ENCODE results near the gene MUC5B.
"Not testable (repeated sequence)": the region's sequence is repeated elsewhere in the genome, so short reads cannot be mapped to it uniquely, and the experiment has no call there.

MUC5B gene

GRCh38 chr11:1231396-1232020 is 8.6 kb downstream of the MUC5B start:
- FAIRE-seq (no peak), DNase-seq (ENCODE audit: low spot score) (no peak)

GRCh38 chr11:1232021-1232882 is 9.4 kb downstream of the MUC5B start:
- no peak for DNase-seq (ENCODE audit: low spot score)
- FAIRE-seq, result no peak

- FAIRE-seq (no peak), DNase-seq (ENCODE audit: low spot score) (no peak)
Measured at GRCh38 chr11:1232883-1233321, 10.0 kb downstream of the MUC5B start.

DNA sequence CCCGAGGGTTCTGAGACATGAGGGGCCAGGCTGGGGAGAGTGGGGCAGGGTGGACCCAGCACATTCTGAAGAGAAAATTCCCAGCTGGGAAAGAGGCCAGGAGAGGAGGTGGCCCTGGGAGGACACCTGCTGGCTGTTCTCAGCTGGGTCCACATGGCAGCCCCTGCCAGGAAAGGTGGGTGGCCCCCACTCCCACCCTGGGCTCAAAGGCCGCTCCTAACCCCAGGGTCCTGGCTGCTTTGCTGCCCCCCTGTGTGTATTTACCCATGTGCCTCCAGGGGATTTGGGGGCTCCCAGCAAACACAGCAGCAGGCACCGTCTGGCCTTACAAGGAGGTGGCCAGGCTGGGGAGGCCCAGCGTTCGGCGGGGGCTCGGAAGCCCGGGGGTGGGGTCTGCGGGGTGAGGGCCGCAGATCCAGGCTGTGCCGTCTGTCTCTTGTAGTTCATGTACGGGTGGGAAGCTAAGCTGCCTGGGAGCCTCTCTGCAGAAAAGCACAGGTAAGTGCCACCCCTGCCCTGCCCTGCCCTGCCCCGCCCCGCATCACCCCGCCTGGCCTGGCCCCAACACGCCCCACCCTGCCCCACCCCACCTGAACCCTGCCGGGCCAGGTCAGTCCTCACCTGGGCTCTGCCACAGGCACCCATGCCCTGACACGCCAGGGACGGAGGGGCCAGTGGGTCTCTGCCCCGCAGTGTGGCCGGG is 10.6 kb downstream of the MUC5B start:
- DNase-seq (ENCODE audit: low spot score) (no peak), FAIRE-seq (no peak)

DNA sequence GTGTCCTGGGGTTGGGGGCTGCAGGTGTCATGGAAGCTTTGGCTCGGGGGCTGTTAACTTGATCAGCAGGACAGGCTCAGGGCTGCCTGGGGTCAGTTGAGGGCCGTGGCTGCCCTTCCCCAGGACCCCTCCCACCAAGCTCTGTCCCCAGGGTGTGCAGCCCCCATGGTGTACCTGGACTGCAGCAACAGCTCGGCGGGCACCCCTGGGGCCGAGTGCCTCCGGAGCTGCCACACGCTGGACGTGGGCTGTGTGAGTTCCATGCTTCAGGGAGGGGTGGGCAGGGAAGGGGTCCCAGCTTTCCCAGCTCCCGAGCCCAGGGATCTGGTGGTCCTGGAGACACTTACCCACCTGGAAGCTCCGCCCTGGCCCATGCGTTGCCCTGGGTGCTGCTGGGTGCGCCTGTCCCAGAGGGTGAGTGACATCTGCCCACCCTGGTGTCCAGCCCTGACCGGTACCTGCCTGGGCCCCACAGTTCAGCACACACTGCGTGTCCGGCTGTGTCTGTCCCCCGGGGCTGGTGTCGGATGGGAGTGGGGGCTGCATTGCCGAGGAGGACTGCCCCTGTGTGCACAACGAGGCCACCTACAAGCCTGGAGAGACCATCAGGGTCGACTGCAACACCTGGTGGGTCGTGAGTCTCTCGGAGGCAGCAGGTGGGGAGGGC is 11.3 kb downstream of the MUC5B start:
- DNase-seq (ENCODE audit: low spot score) (no peak), FAIRE-seq (no peak)

DNA sequence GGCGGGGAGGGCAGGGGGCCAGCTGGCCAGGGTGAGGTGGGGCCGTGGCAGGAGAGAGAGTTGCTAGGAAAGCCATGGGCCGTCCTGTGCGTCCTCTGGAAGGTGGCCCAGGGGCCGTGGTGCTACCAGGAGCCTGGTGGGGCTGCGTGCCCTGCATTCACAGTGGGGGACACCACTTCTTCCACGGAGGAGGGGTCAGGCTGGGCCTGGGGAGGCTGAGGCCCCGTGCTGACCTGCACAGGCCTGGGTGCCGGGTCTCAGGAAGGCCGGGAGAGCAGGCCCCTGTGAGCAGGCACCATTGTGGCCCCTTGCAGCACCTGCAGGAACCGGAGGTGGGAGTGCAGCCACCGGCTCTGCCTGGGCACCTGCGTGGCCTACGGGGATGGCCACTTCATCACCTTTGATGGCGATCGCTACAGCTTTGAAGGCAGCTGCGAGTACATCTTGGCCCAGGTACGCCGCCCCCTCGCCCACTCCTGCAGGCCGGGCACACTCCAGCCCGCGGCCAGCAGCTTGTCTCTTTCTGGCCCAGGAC is 12.0 kb downstream of the MUC5B start:
- FAIRE-seq, result no peak
- no peak for DNase-seq (ENCODE audit: low spot score)

- FAIRE-seq (no peak), DNase-seq (ENCODE audit: low spot score) (no peak)
Measured at GRCh38 chr11:1235306-1235900, 12.5 kb downstream of the MUC5B start.

GRCh38 chr11:1235901-1236315 is 13.0 kb downstream of the MUC5B start:
- DNase-seq (ENCODE audit: low spot score), result no peak
- no peak for FAIRE-seq

GRCh38 chr11:1236316-1237127 is 13.7 kb downstream of the MUC5B start:
- FAIRE-seq, result no peak
- no peak for DNase-seq (ENCODE audit: low spot score)

- DNase-seq (ENCODE audit: low spot score) (no peak), FAIRE-seq (no peak)
Measured at GRCh38 chr11:1237128-1237580, 14.3 kb downstream of the MUC5B start.

DNA sequence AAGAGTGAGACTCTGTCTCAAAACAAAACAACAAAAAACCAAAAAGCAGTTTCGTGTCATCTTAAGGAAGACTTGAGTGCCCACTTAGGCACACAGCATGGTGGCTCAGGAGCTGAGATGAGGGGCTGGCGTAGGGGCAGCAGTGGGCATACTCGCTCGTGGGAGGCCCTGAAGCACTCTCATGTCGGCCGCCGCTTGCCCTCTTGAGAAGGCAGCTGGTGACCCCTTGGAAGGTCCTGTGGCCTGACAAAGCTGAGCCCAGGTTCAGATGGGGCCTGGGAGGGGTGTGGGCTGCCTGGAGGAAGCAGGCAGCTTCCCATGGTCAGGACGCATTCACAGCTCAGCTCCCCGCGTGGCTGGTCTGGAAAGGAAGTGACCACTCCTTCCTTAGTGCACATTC is 15.0 kb downstream of the MUC5B start:
- FAIRE-seq (no peak), DNase-seq (ENCODE audit: low spot score) (no peak)

DNA sequence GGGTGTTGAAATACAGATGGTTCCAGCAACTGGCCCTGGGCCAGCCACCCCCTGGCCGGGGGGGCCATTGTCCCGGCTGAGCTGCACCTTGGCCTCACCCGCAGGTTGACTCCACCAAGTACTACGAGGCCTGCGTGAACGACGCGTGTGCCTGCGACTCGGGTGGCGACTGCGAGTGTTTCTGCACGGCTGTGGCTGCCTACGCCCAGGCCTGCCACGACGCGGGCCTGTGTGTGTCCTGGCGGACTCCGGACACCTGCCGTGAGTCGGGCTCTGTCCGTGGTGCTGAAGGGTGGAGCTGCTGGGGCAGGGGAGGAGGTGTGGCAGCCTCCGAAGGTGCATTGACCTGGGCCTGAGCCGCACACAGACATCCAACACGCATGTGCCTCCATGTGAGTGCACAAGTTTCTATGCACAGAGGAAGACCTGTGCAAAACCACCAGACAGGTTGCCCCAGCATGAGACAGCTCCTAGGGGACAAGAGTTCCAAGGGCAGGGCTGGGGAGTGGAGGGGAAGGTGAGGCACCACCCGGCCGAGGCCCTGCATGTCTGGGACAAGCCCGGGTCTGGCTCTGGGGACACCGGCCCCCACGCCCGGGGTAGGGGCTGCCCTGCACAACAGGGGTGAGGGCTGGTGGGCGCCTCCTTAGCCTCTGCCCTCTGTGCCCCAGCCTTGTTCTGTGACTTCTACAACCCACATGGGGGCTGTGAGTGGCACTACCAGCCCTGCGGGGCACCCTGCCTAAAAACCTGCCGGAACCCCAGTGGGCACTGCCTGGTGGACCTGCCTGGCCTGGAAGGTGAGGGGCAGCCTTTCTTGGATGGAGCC is 16.1 kb downstream of the MUC5B start:
- FAIRE-seq (no peak), DNase-seq (ENCODE audit: low spot score) (no peak)

- FAIRE-seq (no peak), DNase-seq (ENCODE audit: low spot score) (no peak)
Measured at GRCh38 chr11:1239596-1240205, 16.8 kb downstream of the MUC5B start.

- FAIRE-seq (no peak), DNase-seq (ENCODE audit: low spot score) (no peak)
Measured at GRCh38 chr11:1240771-1241170, 17.9 kb downstream of the MUC5B start.

DNA sequence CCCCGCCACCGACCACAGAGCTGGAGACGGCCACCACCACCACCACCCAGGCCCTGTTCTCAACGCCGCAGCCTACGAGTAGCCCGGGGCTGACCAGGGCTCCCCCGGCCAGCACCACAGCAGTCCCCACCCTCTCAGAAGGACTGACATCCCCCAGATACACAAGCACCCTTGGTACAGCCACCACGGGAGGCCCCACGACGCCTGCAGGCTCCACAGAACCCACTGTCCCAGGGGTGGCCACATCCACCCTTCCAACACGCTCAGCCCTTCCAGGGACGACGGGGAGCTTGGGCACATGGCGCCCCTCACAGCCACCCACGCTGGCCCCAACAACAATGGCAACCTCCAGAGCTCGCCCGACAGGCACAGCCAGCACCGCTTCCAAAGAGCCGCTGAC is 18.8 kb downstream of the MUC5B start:
- no peak for FAIRE-seq
- no peak for DNase-seq (ENCODE audit: low spot score)

DNA sequence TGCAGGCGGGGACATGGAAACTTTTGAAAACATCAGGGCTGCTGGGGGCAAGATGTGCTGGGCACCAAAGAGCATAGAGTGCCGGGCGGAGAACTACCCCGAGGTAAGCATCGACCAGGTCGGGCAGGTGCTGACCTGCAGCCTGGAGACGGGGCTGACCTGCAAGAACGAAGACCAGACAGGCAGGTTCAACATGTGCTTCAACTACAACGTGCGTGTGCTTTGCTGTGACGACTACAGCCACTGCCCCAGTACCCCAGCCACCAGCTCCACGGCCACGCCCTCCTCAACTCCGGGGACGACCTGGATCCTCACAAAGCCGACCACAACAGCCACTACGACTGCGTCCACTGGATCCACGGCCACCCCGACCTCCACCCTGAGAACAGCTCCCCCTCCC is 19.4 kb downstream of the MUC5B start:
- DNase-seq (ENCODE audit: low spot score) (no peak), FAIRE-seq (no peak)

DNA sequence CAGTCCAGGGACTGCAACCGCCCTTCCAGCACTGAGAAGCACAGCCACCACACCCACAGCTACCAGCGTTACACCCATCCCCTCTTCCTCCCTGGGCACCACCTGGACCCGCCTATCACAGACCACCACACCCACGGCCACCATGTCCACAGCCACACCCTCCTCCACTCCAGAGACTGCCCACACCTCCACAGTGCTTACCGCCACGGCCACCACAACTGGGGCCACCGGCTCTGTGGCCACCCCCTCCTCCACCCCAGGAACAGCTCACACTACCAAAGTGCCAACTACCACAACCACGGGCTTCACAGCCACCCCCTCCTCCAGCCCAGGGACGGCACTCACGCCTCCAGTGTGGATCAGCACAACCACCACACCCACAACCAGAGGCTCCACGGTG is 19.9 kb downstream of the MUC5B start:
- FAIRE-seq; DNase-seq (ENCODE audit: low spot score): not testable (repeated sequence)

DNA sequence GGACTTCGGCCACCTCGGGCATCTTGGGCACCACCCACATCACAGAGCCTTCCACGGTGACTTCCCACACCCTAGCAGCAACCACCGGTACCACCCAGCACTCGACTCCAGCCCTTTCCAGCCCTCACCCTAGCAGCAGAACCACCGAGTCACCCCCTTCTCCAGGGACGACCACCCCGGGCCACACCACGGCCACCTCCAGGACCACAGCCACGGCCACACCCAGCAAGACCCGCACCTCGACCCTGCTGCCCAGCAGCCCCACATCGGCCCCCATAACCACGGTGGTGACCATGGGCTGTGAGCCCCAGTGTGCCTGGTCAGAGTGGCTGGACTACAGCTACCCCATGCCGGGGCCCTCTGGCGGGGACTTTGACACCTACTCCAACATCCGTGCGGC is 20.7 kb downstream of the MUC5B start:
- not testable (repeated sequence) for FAIRE-seq; DNase-seq (ENCODE audit: low spot score)

- not testable (repeated sequence) for DNase-seq (ENCODE audit: low spot score); FAIRE-seq
Measured at GRCh38 chr11:1244557-1244956, 21.7 kb downstream of the MUC5B start.

Data from RCC 7860 (cell line).